HG03039 (cell line): Measurements from ENCODE around the gene GAB1.
"Not testable (repeated sequence)": the region's sequence is repeated elsewhere in the genome, so short reads cannot be mapped to it uniquely, and the experiment has no call there.

Experiments
- ATAC-seq: cut with Tn5 transposase; IDR thresholded peaks from one replicate; pipeline ENCODE4 v1.9.1; 2021; ENCODE audit warnings: mild to moderate bottlenecking, moderate library complexity; ENCODE audit not compliant: unreplicated experiment

GAB1 gene

DNA sequence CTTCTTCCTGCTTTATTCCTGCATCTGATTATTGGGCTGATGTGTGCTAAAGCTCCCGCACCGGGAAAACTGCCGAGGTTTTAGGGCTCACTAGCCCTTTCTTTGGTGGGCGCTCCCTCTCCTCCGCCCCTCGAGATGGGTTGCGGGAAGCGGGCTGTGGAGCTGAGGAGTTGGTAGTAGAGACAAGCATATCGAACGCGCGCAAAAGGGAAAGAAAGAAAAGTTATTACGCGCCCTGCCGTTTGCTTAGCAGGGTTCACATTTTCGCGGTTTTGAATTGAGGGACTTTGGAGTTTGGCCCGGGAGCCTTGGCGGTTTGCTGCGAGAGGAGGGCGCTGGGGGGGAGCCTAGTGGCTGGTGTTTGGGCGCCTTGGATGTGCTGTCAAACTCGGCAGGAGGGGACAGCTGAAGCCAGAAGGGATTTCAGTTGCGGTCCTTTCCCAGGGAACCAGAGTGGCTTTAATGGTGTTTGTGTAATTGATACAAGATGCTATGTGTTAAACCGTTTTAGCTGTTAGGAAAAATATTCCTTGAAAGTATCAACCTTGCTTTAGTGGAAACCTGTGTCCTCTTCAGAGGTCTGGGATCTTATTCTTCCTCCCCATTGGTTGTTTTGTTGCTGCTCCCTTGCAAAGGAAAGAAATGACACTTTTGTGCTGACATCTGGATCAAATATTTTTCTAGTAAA lies 1.1 kb downstream of the GAB1 start:
- no peak for ATAC-seq

DNA sequence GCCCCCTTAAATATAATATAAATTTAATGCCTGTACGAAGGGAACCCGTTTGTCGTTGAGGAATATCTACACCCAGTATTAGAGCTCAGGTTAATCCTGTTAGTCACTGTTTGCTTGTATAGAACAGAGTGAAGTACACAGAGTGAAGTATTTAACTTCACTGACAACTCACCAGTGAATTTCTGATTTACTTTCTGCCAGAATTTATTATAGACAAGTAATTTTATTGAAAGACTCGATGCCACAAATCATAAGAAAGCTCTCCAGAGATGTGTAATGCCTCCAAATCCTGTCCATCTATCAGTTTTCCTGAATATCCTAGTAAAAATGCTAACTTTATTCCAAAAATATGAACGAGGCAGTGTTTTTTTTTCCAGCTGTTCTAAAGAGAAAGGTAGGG lies 1.6 kb downstream of the GAB1 start:
- no peak for ATAC-seq

DNA sequence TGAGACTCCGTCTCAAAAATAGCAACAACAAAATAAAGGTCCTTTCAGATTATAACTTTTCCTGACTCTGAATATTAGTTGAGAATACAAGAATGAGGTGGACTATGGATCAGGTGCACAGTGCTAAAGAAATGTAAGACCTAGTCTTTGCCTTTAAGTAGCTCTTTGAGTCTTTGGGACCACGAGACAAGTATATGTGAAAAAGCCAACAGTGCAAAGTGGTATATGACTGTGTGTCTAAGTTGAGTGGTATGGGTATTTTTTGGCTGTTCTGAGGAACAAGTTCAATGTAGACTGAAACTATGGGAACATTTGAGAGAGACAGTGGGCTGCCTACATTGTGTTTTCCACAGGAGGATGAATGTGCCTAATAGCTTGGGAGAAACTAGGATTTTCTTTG lies 2.8 kb downstream of the GAB1 start:
- ATAC-seq = no peak

DNA sequence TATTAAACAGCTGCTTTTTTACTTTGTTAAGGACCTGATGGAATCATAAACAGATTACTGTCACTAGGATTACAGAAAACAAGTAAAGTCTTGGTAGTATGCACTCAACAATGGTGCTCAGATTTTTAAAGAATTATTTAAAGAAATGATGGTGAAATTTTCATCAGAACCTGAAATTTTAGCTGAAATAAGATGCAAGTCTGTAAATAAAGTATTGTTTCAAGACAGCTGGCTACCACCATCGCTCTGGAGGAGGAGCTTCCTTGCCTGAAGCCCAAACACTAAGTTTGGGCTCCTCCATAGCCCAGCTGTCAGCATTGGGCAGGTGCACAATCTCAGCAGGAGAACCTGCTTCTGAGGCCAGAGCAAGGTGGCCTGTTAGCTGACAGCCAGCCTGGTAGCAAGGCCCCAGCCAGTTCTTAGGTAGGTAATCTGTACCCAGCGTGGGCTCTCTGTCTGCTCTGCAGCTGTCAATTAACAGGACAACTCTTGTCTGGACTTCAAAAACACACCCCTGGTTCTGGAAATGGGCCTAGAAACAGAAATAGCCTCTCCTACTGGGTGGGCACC lies 4.6 kb downstream of the GAB1 start:
- ATAC-seq = no peak

DNA sequence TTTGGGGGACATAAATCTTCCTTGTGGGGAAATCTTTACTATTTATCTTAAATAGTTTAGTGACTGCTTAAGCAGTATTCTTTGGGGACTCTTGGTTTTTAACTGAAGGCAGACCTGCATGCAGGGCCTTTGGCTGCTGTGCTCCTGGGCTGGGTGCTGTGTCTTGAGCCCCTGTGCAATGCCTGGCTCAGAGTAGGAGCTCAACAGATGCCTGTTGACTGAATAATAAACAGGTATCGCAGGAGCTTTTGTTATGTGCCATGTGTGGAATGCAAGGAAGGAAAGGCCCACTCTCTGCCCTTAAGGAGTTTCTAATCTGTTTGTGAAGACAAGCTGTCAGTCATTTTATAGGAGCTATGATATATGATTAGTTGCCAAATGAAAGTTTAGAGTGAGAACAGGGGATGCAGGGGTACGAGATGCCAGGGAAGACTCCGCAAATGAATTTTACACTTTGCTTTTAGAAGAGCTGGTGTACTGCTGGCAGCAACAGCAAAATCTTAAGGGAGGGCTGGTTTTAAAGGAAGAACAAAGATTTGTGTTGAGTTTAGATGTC lies 6.7 kb downstream of the GAB1 start:
- ATAC-seq = no peak

DNA sequence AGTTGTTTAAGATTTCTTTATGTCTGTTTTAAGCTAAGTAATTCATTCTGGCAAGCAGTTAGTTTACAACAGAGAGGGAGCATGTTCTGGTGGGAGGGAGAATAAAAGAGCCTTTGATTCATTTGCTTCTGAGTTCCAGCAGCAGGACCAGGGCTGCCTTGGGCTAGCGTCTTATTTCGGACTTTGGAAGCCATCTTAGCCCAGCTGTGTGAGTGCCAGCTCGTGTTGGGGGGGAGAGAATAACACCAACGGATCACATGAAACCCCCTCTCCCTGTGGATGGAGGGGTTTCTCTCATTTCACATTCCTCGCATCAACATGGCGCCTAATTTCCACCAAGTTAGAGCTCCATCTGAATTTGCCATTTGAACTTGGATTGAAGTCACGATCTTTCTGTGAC lies 7.4 kb downstream of the GAB1 start:
- no peak for ATAC-seq

DNA sequence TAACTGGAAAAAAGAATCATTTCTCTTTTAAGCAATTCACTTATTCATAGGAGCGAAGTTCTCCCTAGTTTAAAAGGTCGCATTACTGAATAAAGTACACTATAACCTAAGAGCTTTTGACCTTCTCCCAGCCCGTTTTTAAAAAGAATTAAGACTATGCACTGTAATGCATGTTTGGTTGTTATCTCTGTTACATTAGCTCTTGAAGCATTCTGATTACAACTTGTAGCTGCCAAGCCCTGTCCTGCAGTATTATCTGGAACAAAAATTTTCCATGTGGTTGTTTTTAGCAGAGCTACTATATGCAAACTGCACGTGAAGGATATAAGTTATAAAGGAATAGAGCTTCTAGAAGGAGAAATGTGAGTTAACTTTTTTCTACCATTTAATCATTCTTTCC lies 8.1 kb downstream of the GAB1 start:
- no peak for ATAC-seq

DNA sequence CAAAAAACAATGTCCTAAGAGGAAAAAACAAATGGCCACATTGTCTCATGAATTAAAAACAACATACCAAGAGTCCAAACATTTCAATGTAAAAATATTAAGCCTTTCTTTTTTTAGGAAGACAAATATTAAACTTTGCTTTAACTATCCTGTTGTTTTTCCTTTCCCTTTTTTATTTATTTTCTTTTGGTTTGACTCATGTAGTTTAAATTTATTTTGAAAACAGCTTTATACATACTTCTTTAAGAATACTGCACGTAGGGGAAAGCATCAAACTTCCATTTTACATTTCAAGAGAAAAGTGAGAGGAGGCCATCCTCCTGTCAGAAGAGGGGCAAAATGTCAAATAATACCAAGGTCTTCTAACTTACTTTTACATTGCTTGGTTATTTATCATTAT lies 8.7 kb downstream of the GAB1 start:
- ATAC-seq = no peak

DNA sequence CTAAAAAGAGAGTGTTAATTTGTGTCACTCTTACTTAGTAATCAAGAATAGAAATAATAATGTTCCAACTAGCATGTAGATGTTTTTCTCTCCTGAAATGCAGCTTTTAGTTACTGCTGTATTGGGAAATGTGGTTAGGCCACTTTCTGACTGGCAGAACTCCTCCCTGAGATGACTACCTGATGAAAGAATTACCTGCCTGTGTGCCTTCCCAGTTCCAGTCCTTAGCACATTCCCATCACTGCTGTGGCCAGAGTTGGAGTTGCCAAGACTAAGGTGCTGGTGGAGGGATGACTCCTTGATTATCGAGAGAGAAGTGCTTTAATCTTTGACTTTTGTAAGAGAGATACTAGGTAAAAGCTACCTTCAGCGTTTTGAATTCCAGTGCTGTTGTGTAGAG lies 9.5 kb downstream of the GAB1 start:
- ATAC-seq = no peak

DNA sequence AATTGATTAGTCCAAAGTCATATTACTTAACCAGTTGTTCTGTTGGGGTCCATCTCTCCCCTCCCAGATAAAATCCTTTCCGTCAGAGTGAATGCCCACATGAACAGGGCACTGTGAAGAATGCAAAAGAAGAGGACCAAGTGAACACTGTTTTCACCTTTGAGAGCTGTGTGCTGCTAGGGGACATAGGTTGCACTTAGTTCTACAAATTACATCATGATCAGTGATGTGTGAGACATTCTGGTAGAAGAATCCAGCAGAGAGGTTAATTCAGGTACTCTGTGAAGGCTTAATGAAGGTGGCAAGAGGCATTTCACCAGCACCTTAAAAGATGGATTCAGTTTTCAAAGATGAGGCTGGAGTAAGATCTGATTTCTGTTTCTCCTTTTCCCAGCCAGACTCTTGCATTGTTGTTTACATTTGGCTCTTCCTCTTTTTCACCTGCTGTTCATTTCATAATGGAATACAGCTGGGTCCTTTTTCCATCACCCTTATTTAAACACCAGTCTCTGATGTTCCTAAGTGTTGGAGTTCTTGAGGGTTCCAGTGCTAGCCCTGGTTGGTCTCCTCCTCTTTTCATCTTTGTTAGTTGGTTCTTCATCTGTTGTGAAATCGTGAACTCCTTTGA lies 10.9 kb downstream of the GAB1 start:
- ATAC-seq = no peak

DNA sequence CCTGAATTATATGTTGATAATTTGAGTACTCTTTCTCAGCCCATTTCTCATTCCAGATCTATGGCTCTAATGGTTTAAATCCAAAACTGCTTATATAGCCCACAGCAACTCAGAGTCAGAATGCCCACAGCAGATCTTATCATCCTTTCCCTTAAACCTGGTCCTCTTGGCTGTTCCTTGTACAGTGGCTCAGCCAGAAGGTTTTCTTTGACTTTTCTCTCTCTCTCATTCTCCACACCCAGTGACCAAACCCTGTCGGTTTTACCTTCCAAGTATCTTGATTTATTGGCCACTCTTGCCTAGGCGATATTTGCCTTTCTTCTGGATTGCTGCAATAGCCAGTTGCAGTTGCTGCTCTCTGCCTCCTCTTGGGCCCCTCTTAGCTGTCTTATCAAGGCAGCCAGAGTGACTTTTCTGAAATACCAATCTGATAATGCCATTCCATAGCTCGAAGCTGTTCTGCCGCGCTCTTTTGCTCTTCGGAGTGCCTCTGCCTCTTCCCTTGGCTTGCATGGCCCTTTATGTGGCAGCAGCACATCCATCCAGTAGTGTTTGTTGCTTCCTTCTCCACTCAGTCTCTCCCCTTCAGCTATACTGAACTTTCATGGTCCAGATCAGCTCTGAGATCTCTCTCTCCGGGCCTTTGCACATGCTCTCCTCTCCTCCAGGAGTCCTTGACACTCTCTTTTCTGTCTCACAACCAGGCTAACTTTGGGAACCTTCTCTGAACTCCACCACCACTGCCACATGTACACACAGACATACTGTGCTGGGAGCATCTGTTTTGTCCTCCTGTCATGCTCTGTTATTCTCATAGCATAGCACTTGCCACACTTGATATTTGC lies 11.8 kb downstream of the GAB1 start:
- ATAC-seq = no peak

DNA sequence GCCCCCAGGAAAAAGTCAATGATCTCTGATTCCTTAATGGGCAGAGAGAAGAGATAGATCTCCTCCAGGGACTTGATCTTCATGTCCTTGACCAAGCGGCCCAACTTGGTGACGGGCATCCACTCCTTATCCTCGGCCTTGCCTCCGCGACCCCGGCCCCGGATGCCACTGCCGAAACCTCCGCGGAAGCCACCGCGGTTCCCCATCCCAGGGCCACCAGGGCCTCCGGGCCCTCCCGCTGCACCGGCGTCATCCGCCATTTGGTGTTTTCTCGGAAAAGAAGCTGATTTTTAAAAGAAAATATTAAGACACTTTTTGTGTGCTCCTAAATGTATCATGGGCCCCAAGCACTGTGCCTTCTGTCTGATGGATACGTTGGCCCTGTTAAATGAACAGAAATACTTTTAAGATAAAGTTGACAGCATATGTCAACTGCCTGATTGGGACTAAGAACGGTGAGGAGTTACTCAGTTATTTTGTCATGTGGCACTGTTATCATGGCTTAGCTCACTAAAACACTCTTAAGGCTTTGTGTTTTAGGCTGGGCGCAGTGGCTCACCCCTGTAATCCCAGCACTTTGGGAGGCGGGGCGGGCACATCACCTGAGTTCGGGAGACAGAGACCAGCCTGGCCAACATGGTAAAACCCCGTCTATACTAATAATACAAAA lies 13.3 kb downstream of the GAB1 start:
- not testable (repeated sequence) for ATAC-seq

DNA sequence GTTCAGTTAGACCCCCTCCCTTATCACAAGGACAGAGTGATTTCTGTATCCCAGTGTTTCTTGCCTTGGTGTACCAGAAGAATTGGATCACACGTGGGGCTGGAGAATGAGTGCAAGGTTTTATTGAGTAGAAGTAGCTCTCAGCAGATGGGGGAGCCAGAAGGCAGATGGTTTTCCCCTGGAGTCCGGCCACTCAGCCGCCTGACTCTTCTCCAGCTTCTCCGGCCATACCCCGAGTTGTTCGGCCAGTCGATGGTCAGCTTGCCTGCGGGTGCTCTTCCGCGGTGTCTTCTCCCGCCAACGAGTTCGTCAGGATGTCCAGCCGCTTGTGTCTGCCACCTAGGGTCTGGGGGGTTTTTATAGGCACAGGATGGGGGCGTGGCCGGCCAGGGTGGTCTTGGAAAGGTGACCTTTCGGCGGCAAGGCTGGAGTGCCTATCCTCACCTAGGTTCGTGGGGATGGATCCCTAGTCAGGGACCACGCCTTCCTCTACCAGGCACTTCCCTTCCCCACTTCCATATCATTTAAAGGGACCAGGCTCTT lies 14.5 kb downstream of the GAB1 start:
- ATAC-seq = no peak

DNA sequence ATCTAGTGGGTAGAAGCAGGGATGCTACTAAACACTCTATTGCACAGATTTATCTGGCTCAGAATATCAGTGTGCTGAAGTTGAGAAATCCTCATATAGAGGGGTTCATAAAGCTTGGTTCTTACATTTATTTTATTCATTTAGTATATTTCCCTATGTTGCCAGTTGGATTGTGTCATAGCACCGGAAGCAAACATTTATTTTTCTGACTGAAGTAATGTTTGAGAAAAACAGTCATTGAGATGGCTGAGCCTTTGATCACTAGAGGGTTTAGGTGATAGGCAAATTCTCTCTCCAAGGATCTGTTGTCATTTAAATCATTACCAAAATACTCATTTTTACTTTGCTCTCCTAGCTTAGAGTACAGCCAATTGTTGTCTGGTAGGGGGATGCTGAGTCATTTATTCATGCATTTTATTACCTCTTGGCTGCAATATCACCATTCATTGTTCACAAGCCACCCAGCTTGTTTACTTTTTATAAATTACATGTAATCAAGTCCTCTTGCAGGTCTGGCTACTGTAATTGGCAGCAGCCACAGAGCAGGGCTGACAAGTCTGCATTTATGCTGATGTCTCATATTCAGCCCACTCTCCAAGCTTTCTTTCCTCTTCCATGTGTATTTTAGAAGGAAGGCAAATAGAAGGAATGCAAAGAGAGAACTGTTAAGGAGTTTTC lies 15.2 kb downstream of the GAB1 start:
- no peak for ATAC-seq

DNA sequence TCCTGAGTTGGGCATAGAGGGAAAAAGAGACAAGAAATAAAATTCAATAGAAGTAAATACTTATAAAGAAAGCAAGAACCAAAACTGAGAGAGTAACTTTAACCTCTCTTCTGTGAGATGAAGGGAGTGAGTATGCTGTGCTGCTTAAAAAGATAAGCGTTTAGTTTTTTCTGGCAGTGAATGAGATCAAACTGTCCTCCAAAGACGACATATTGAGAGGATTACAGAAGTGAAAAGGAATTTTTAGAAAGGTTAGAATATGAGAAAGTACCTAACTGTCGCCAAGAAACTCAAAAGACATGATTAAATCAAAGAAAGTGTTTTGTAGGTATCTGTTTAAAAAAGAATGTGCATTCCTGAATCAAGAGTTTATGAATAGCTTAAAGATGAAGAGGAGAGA lies 16.0 kb downstream of the GAB1 start:
- ATAC-seq = no peak

DNA sequence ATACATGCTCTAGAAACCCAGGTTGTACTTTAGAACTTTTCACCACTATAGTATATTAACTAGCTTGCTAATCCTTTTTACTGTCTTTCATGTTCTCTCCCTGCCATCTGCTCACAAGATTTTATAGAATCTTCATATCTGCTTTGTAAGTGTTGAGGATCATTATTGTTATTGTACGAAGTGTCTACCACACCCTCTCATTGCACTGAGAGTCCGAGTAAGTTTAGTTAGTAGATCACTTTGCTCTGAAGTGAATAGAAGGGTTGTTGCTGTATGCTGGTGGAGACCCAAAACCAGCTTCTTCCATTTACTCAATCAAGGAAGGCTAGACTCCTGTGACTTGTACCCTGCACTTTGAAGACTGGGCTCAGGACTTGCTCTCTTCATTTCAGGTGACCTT lies 17.1 kb downstream of the GAB1 start:
- ATAC-seq = no peak

DNA sequence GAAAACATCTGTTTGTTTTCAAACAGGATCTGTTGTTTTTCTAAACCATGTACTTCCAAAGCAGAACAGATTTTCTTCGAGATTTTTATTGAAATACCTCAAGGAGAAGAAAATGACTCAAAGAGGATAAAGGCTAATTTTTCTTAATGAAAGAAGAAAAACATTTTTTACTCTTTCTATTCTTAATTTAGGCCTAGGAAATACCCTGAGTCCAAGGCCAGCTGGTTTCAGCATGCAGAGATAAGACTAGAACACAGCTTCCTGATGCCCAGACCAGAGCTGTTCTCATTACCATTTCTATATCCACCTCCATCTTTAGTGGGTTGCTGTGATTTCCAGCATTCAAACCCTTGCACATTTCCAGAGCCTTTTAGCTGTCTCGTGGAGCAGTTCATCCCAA lies 18.3 kb downstream of the GAB1 start:
- no peak for ATAC-seq

DNA sequence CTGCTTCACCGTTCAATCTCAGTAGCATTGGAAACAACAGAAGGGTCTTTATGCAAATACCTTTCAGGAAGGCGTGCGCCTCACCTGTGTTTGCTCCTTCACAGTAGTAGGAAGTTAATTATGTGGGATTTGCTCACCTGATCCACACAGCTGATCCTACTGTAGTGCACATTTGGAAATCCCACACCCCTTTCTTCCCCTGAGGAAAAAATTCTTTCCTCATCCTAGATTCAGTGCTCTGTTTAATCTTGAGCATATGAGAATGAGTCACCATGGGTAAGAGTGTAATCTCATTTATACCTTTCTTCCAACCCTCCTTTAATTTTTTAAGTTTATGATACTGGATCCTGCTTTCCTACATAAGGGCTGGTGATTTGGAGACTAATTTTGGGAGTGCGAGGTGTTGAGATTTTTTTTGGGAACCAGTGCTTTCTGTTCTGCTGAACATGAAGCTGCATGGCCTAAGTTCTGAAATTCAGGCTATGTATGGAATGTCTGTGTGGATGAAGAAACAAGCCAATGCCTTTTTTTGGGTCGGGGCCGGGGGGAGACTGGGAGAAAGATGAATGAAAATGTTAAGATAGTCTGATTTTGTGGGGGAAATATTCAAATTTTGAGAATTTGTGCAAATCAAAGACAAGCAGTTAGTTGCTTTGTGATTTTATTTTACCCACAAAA lies 19.0 kb downstream of the GAB1 start:
- no peak for ATAC-seq

DNA sequence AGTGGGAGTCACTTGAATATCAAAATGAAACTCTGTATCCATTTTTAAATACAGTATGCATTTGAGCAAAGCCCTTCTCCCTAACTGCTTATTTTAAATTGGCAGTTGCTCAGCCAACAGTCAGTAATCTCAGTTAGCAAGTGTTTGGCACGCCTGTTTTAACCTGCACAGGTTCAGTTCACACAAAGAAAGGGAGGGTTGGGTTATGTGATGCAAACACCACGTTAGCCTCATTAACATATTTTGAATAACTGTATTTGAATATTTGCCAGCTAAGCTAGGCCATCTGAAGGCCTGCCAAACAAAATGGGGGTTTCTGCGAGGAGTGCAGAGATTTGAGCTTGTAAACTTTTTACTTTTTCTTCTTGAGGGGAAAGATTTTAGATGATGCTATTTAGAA lies 19.8 kb downstream of the GAB1 start:
- no peak for ATAC-seq
